ENCODE data around the gene SMAD3.

DNA sequence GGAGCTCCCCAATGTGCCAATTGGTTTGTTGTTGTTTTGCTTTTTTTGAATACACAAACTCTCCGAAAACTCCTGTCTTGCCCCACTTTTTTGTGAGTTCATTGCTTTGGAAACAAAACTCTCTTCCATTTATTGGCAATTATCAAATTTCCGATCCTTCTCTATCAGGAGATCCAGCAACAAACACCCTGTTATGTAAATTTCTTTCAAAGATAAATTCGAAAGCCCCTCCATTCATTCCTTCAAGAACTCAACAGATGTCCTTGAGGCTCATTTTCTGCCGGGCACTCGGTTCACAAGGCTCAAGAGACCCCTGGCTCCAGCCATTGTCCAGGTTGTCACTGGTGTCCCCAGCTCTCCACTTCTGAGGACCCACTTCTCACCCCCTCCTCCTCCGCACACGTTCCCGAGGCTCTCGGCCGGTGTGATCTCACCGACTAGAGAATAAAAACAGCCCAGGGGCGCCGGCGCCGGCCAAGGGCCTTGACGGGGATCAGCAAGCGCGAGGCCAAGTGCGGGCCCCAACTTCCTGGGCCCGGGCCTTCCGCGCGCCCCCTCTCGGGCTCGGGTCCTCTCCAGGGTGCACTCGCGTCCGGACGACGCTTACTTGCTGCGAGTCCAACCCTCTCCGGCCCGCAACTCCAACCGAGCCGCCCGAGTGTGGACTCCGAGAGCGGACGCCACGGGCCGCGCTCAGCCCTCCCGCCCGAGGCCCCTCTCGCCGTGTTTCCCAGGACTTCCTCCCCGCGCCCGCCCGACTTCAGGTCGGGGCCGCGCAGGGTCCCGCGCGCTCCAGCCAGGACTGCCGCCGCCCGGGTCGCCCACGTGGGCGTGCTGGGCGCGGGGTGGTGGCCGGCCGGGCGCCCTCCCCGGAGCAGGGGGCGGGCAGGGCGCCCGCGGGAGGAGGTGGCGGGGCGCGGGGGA, 533 bp upstream of the SMAD3 start:
- TF ChIP-seq ZNF274 (IDR thresholded peaks at IDR 0.05; ENCODE audit: low read depth, low read length) (no peak), SUZ12 (IDR thresholded peaks at IDR 0.05; ENCODE audit: extremely low read depth, insufficient read depth, insufficient read length) (no peak)
